GM23248 (cell line): ENCODE measurements around the gene CEP95.

Source experiments
- EZH2 ChIP-seq: fragments of 200-600 bp; sonication (generic); IDR thresholded peaks from 2 replicates; pipeline ENCODE4 v1.6.1; 2018; ENCODE audit warnings: antibody characterized with exemption, mild to moderate bottlenecking; ENCODE audit not compliant: insufficient read depth, poor library complexity, severe bottlenecking
- EZH2phosphoT487 ChIP-seq: fragments of 200-600 bp; sonication (generic); IDR thresholded peaks from 2 replicates; pipeline ENCODE4 v1.6.1; 2018; ENCODE audit warnings: antibody characterized with exemption, moderate library complexity, mild to moderate bottlenecking, low read depth; ENCODE audit not compliant: insufficient read depth

- no peak for TF ChIP-seq EZH2phosphoT487
- TF ChIP-seq EZH2: no peak
These were observed 18.5 kb upstream of the CEP95 start for GRCh38 chr17:64488301-64488700.
